Right lobe of liver (tissue), 4 donors: ENCODE data around the gene EGLN2.

Experiments used
- POLR2A ChIP-seq: fragments of 450-650 bp; IDR thresholded peaks from one replicate; pipeline ENCODE4 v1.6.1; 2017; ENCODE audit warnings: antibody characterized with exemption, mild to moderate bottlenecking
- TF ChIP-seq, protein P1 (sequence below), 4 donors: fragments of 200-600 bp in 3 of 4; fragments of 450-650 bp in 1 of 4; IDR thresholded peaks; one replicate each; pipeline versions ENCODE4 v1.5.1 to v1.8.0; 2016 to 2022; ENCODE audit warnings: antibody characterized with exemption in 4 of 4, mild to moderate bottlenecking in 2 of 4
- donor health status: DM: no; HTN: no; CAD: no.
- donor health status: DM: no; HTN: no; CAD: no.
- donor health status: DM: no; HTN: yes; CAD: no.

DNA sequence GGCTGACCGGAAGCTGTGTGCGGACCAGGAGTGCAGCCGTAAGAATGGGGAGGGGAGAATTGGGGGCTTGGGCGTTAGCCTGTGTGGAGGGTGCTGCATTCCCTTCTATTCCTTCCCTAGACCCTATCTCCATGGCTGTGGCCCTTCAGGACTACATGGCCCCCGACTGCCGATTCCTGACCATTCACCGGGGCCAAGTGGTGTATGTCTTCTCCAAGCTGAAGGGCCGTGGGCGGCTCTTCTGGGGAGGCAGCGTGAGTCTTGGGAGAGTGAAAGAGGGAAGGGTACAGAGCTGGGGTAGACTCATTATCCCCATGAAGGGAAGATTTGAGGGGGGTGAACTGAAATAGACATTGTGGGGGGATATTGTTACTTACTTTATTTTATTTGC, 23.4 kb upstream of the EGLN2 start:
- TF ChIP-seq, protein P1, sequence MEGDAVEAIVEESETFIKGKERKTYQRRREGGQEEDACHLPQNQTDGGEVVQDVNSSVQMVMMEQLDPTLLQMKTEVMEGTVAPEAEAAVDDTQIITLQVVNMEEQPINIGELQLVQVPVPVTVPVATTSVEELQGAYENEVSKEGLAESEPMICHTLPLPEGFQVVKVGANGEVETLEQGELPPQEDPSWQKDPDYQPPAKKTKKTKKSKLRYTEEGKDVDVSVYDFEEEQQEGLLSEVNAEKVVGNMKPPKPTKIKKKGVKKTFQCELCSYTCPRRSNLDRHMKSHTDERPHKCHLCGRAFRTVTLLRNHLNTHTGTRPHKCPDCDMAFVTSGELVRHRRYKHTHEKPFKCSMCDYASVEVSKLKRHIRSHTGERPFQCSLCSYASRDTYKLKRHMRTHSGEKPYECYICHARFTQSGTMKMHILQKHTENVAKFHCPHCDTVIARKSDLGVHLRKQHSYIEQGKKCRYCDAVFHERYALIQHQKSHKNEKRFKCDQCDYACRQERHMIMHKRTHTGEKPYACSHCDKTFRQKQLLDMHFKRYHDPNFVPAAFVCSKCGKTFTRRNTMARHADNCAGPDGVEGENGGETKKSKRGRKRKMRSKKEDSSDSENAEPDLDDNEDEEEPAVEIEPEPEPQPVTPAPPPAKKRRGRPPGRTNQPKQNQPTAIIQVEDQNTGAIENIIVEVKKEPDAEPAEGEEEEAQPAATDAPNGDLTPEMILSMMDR (IDR thresholded peaks at IDR 0.05), result no peak
- no peak for TF ChIP-seq POLR2A
